Uterus (tissue), 4 donors: Measurements from ENCODE around the gene COX11. TPM values are rescaled to one million over a fixed set of nuclear protein-coding genes. Genes with fewer than 3 reads are reported as not detected.

Source experiments
- DNase-seq, 2 donors: peaks; one replicate each; pipeline ENCODE4 v3.0.0-alpha.2; 2019 to 2020
- H3K27ac ChIP-seq, 2 donors: fragments of 200-600 bp; sonication (generic); 1 replicate in 1 of 2; 2 replicates in 1 of 2; pipeline ENCODE4 v1.5.1; 2016 to 2018
- H3K27me3 ChIP-seq, 2 donors: fragments of 200-600 bp; sonication (generic); one replicate each; pipeline ENCODE4 v1.5.1; 2018 to 2019; ENCODE audit warnings: control low read depth in 1 of 2
- H3K36me3 ChIP-seq, 2 donors: fragments of 200-600 bp; sonication (generic); one replicate each; pipeline ENCODE4 v1.5.1; 2019; ENCODE audit warnings: control low read depth in 1 of 2
- H3K4me1 ChIP-seq, 2 donors: fragments of 200-600 bp; sonication (generic); one replicate each; pipeline ENCODE4 v1.5.1; 2018 to 2019; ENCODE audit warnings: control low read depth in 1 of 2
- H3K4me3 ChIP-seq, 2 donors: fragments of 200-600 bp; sonication (generic); 1 replicate in 1 of 2; 2 replicates in 1 of 2; pipeline ENCODE4 v1.5.1; 2018 to 2019; ENCODE audit warnings: mild to moderate bottlenecking in 1 of 2
- H3K9me3 ChIP-seq, 2 donors: fragments of 200-600 bp; sonication (generic); one replicate each; pipeline ENCODE4 v1.5.1; 2019; ENCODE audit warnings: control low read depth in 1 of 2
- CTCF ChIP-seq, 4 experiments: fragments of 200-600 bp in 2 of 4; fragments of 450-650 bp in 2 of 4; sonication (generic) in 2 of 4; IDR thresholded peaks; one replicate each; pipeline ENCODE4 v1.5.1; 2016 to 2019; ENCODE audit warnings: antibody characterized with exemption in 4 of 4, mild to moderate bottlenecking in 2 of 4, moderate library complexity in 1 of 4
- POLR2A ChIP-seq, 2 donors: fragments of 450-650 bp; IDR thresholded peaks; one replicate each; pipeline ENCODE4 v1.6.1; 2016; ENCODE audit warnings: antibody characterized with exemption in 2 of 2, mild to moderate bottlenecking in 1 of 2, moderate library complexity in 1 of 2
- intact Hi-C: fragments of 100-400 bp; cut with DNase I; formaldehyde crosslinking; loops from one replicate; pipeline ENCODE4 v1.15.1; 2023; ENCODE audit warnings: low total_unique reads
- total RNA-seq, 4 donors: library from RNA; depleted of rRNA in 3 of 4; stranded (reverse); fragments of >200 nt in 3 of 4; gene quantifications; one replicate each; pipeline versions ENCODE4 v1.1.0 to v1.2.4, GENCODE V29; 2014 to 2023
- donor health status: DM: yes; HTN: yes; CAD: no.

COX11 gene
- total RNA-seq, 4 donors from 2014 or later = 53.3 to 90.3 (median 74.2) TPM

- TF ChIP-seq CTCF (IDR thresholded peaks at IDR 0.05) (no peak), POLR2A (IDR thresholded peaks at IDR 0.05) (no peak)
- H3K27me3 ChIP-seq = no peaks in the 10 kb centered on the region
- H3K27ac ChIP-seq = peak overlapping the region in 1 of 2 donors; percentile 24
- H3K4me1 ChIP-seq = no peaks in the 10 kb centered on the region
- H3K4me3 ChIP-seq = no peak overlapping the region
- DNase-seq = peak in 1 of 2 donors; percentile 56
- no peaks in the 10 kb centered on the region for H3K9me3 ChIP-seq
- no peaks in the 10 kb centered on the region for H3K36me3 ChIP-seq
- intact Hi-C loops = no loop called here
Observed at GRCh38 chr17:54982399-54982798, 13.9 kb upstream of the COX11 start.

- H3K36me3 ChIP-seq = no peaks in the 10 kb centered on the region
- no peak for DNase-seq
- no peak overlapping the region for H3K27ac ChIP-seq
- H3K4me1 ChIP-seq = no peaks in the 10 kb centered on the region
- no peaks in the 10 kb centered on the region for H3K27me3 ChIP-seq
- intact Hi-C loops = no loop called here
- TF ChIP-seq CTCF (IDR thresholded peaks at IDR 0.05) = no peak
- no peak for TF ChIP-seq POLR2A (IDR thresholded peaks at IDR 0.05)
- H3K9me3 ChIP-seq = no peaks in the 10 kb centered on the region
- no peak overlapping the region for H3K4me3 ChIP-seq
Observed at GRCh38 chr17:54980375-54980774, 11.9 kb upstream of the COX11 start.

- Histone ChIP-seq H3K9me3 (no peaks in the 10 kb centered on the region), H3K27ac (no peak overlapping the region), H3K36me3 (no peaks in the 10 kb centered on the region), H3K4me3 (no peak overlapping the region), H3K4me1 (no peaks in the 10 kb centered on the region), H3K27me3 (no peaks in the 10 kb centered on the region)
- TF ChIP-seq POLR2A (IDR thresholded peaks at IDR 0.05) = no peak
- TF ChIP-seq CTCF (IDR thresholded peaks at IDR 0.05) = no peak
- DNase-seq = no peak
- intact Hi-C loops = no loop called here
Observed at GRCh38 chr17:54979657-54980056, 11.2 kb upstream of the COX11 start.

GRCh38 chr17:54977744-54978143 lies 9.3 kb upstream of the COX11 start:
- no peaks in the 10 kb centered on the region for H3K36me3 ChIP-seq
- TF ChIP-seq POLR2A (IDR thresholded peaks at IDR 0.05) (no peak), CTCF (IDR thresholded peaks at IDR 0.05) (no peak)
- H3K4me1 ChIP-seq = no peaks in the 10 kb centered on the region
- no peak overlapping the region for H3K4me3 ChIP-seq
- H3K27me3 ChIP-seq = no peaks in the 10 kb centered on the region
- no peaks in the 10 kb centered on the region for H3K9me3 ChIP-seq
- intact Hi-C loops = no loop called here
- no peak overlapping the region for H3K27ac ChIP-seq
- no peak for DNase-seq

GRCh38 chr17:54976316-54976715 lies 7.9 kb upstream of the COX11 start:
- Histone ChIP-seq H3K27me3 (no peaks in the 10 kb centered on the region), H3K36me3 (no peaks in the 10 kb centered on the region), H3K4me1 (no peaks in the 10 kb centered on the region), H3K27ac (no peak overlapping the region), H3K9me3 (no peaks in the 10 kb centered on the region), H3K4me3 (no peak overlapping the region)
- no peak for DNase-seq
- intact Hi-C loops = no loop called here
- TF ChIP-seq POLR2A (IDR thresholded peaks at IDR 0.05) = no peak
- no peak for TF ChIP-seq CTCF (IDR thresholded peaks at IDR 0.05)
